Lung (tissue), 12 donors: ENCODE data around the gene PPM1F. TPM values are rescaled to one million over a fixed set of nuclear protein-coding genes. Genes with fewer than 3 reads are reported as not detected.

Source experiments
- ATAC-seq: fragments of 200-7000 bp; cut with Tn5 transposase; one replicate; pipeline ENCODE4 v1.9.1; 2020; ENCODE audit warnings: moderate number of reproducible peaks; ENCODE audit not compliant: insufficient read depth, low FRiP score
- DNase-seq, 3 donors: peaks; one replicate each; pipeline ENCODE4 v3.0.0-alpha.2; 2013 to 2017
- H3K27ac ChIP-seq, 2 donors: one replicate each; pipeline ENCODE4 v1.5.1; 2013; ENCODE audit warnings: mild to moderate bottlenecking in 2 of 2, moderate library complexity in 2 of 2, control low read depth in 1 of 2, inconsistent platforms in 1 of 2, low read depth in 1 of 2, low read length in 1 of 2
- H3K27me3 ChIP-seq, 3 donors: one replicate each; pipeline ENCODE4 v1.5.1; 2013; ENCODE audit warnings: low read length in 2 of 3; ENCODE audit not compliant: control insufficient read depth in 3 of 3, insufficient read depth in 3 of 3
- H3K36me3 ChIP-seq, 4 donors: one replicate each; pipeline ENCODE4 v1.5.1; 2013; ENCODE audit warnings: low read length in 4 of 4, mild to moderate bottlenecking in 1 of 4, moderate library complexity in 1 of 4; ENCODE audit not compliant: control insufficient read depth in 4 of 4, insufficient read depth in 4 of 4
- H3K4me1 ChIP-seq, 5 donors: one replicate each; pipeline ENCODE4 v1.5.1; 2013; ENCODE audit warnings: low read length in 5 of 5, mild to moderate bottlenecking in 2 of 5, moderate library complexity in 1 of 5; ENCODE audit not compliant: control insufficient read depth in 5 of 5, insufficient read depth in 5 of 5
- H3K4me3 ChIP-seq: one replicate; pipeline ENCODE4 v1.5.1; 2013; ENCODE audit warnings: mild to moderate bottlenecking, control low read depth, moderate library complexity
- H3K9ac ChIP-seq, 2 donors: one replicate each; pipeline ENCODE4 v1.5.1; 2013; ENCODE audit warnings: low read length in 2 of 2, control low read depth in 1 of 2; ENCODE audit not compliant: insufficient read depth in 1 of 2
- H3K9me3 ChIP-seq, 4 donors: one replicate each; pipeline ENCODE4 v1.5.1; 2013; ENCODE audit warnings: low read length in 3 of 4, mild to moderate bottlenecking in 1 of 4, moderate library complexity in 1 of 4; ENCODE audit not compliant: control insufficient read depth in 4 of 4, insufficient read depth in 3 of 4
- CTCF ChIP-seq: IDR thresholded peaks from 2 replicates; pipeline ENCODE4 v1.5.1; 2012; ENCODE audit warnings: mild to moderate bottlenecking; ENCODE audit errors: control extremely low read depth, extremely low read depth
- WGBS, 2 donors: extraction: QIAGEN DNeasy Blood & Tissue Kit; methylation state at CpG; one replicate each; pipeline ENCODE4 v1.1.7; 2013; 5-methylcytosine and 5-hydroxymethylcytosine counted together
- polyA plus RNA-seq, 2 donors: library from polyadenylated mRNA; stranded (reverse); fragments of 200-250 nt; gene quantifications; one replicate each; pipeline ENCODE4 v1.2.1, GENCODE V29; 2013
- total RNA-seq, 2 donors: library from RNA; depleted of rRNA in 1 of 2; stranded (reverse); fragments of >200 nt in 1 of 2; gene quantifications; one replicate each; pipeline ENCODE4 v1.2.1, GENCODE V29; 2014 to 2021
- donor health status: control.
- donor health status: control.
- donor health status: Bipolar disorder and iron deficiency.
- donor health status: healthy.
- donor health status: DM: yes; HTN: yes; CAD: no.

PPM1F gene
- total and polyA plus RNA-seq, 4 donors, result 25.8 to 62.4 (median 32.6) TPM

GRCh38 chr22:21931056-21931455, 21.6 kb downstream of the PPM1F start:
- 93 to 96% methylated on average over 12 of the region's 12 CpGs for WGBS, 2 donors

GRCh38 chr22:21929253-21929652, 23.4 kb downstream of the PPM1F start:
- ATAC-seq, result no peak
- no peak overlapping the region for H3K27ac ChIP-seq

More at GRCh38 chr22:21931056-21931455, 21.6 kb downstream of the PPM1F start:
- H3K36me3 ChIP-seq, result peaks cover 11 to 56% (median 18%) of the 10 kb centered on the region in 4 donors
- no peaks in the 10 kb centered on the region for H3K4me1 ChIP-seq
- ATAC-seq, result no peak
- TF ChIP-seq CTCF, result no peak
- H3K4me3 ChIP-seq, result no peak overlapping the region
- no peak overlapping the region for H3K27ac ChIP-seq
- DNase-seq, result no peak
- no peaks in the 10 kb centered on the region for H3K9me3 ChIP-seq
- no peaks in the 10 kb centered on the region for H3K27me3 ChIP-seq
- no peak overlapping the region for H3K9ac ChIP-seq

GRCh38 chr22:21928048-21928447, 24.6 kb downstream of the PPM1F start:
- Histone ChIP-seq H3K9me3 (no peaks in the 10 kb centered on the region), H3K27me3 (no peaks in the 10 kb centered on the region), H3K27ac (no peak overlapping the region), H3K9ac (no peak overlapping the region), H3K4me1 (no peaks in the 10 kb centered on the region), H3K4me3 (no peak overlapping the region), H3K36me3 (peaks cover 11 to 58% (median 13%) of the 10 kb centered on the region in 4 donors)
- DNase-seq (no peak), ATAC-seq (no peak)
- WGBS, 2 donors, result 89 to 91% methylated on average over 12 of the region's 12 CpGs
- no peak for TF ChIP-seq CTCF

More at GRCh38 chr22:21929253-21929652, 23.4 kb downstream of the PPM1F start:
- TF ChIP-seq CTCF, result no peak
- Histone ChIP-seq H3K27me3 (no peaks in the 10 kb centered on the region), H3K4me1 (no peaks in the 10 kb centered on the region), H3K36me3 (peaks cover 11 to 62% (median 17%) of the 10 kb centered on the region in 4 donors), H3K4me3 (no peak overlapping the region), H3K9ac (no peak overlapping the region), H3K9me3 (no peaks in the 10 kb centered on the region)
- no peak for DNase-seq
- WGBS, 2 donors, result 94 to 98% methylated on average over 6 of the region's 6 CpGs
